ENCODE data around the gene XPNPEP3.

Gene XPNPEP3

DNA sequence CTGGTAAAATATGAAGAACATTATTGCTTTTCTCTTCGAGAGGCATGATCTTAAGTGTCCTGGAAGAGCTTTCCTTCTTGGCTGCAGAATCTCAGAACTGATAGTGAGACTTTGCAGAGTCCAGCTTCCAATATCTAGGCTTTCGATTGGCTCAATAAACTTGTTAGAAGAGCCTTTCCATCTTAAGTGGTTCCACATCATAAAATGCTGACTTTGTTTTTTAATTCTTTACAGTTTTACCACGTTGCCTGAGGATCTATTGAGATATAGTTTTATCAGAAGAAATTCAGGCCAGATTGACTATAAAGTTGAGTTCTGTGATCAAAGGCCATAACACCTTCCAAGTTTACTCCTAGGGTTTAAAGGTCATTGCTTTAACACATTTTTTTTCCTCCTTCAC, 20.5 kb downstream of the XPNPEP3 start:
- TF ChIP-seq POLR2AphosphoS5 (IDR thresholded peaks at IDR 0.05; ENCODE audit: low read depth, low read length) (no peak), FOXP2 (optimal IDR thresholded peaks at IDR 0.05; ENCODE audit: borderline replicate concordance, extremely low read depth, extremely low read length, insufficient read depth) (no peak), SIN3A (IDR thresholded peaks at IDR 0.05; ENCODE audit: borderline replicate concordance, insufficient read depth, low read length) (no peak), TAF1 (IDR thresholded peaks at IDR 0.05; ENCODE audit: borderline replicate concordance, insufficient read depth, low read length) (no peak)
- TF ChIP-seq, protein P1, sequence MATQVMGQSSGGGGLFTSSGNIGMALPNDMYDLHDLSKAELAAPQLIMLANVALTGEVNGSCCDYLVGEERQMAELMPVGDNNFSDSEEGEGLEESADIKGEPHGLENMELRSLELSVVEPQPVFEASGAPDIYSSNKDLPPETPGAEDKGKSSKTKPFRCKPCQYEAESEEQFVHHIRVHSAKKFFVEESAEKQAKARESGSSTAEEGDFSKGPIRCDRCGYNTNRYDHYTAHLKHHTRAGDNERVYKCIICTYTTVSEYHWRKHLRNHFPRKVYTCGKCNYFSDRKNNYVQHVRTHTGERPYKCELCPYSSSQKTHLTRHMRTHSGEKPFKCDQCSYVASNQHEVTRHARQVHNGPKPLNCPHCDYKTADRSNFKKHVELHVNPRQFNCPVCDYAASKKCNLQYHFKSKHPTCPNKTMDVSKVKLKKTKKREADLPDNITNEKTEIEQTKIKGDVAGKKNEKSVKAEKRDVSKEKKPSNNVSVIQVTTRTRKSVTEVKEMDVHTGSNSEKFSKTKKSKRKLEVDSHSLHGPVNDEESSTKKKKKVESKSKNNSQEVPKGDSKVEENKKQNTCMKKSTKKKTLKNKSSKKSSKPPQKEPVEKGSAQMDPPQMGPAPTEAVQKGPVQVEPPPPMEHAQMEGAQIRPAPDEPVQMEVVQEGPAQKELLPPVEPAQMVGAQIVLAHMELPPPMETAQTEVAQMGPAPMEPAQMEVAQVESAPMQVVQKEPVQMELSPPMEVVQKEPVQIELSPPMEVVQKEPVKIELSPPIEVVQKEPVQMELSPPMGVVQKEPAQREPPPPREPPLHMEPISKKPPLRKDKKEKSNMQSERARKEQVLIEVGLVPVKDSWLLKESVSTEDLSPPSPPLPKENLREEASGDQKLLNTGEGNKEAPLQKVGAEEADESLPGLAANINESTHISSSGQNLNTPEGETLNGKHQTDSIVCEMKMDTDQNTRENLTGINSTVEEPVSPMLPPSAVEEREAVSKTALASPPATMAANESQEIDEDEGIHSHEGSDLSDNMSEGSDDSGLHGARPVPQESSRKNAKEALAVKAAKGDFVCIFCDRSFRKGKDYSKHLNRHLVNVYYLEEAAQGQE (IDR thresholded peaks at IDR 0.05; ENCODE audit: insufficient read depth in 1 of 2, low read depth in 2 of 2, low read length in 2 of 2) = no peak

DNA sequence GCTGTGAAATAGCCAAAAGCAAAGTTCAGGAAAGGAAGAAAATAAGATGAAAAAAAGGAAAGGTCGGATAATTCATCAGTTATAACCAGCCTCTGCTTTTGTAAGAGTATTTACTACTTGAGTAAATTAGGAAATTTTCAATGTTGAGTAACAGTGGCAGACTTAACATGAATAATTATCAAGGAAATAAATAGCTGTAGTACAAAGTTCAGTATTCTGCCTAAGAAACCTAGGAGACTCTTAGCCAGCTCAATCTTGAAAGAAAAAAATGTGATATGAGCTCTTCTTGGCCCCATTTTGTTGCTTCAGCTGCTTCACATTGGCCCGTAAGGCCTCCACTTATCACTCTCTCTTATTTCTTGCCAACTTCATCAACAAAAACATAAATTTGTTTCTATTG, 22.0 kb downstream of the XPNPEP3 start:
- TF ChIP-seq, protein P1 (IDR thresholded peaks at IDR 0.05; ENCODE audit: insufficient read depth in 1 of 2, low read depth in 2 of 2, low read length in 2 of 2) = no peak
- no peak for TF ChIP-seq POLR2AphosphoS5 (IDR thresholded peaks at IDR 0.05; ENCODE audit: low read depth, low read length)
- TF ChIP-seq SIN3A (IDR thresholded peaks at IDR 0.05; ENCODE audit: borderline replicate concordance, insufficient read depth, low read length) = no peak
- no peak for TF ChIP-seq TAF1 (IDR thresholded peaks at IDR 0.05; ENCODE audit: borderline replicate concordance, insufficient read depth, low read length)
- no peak for TF ChIP-seq FOXP2 (optimal IDR thresholded peaks at IDR 0.05; ENCODE audit: borderline replicate concordance, extremely low read depth, extremely low read length, insufficient read depth)

DNA sequence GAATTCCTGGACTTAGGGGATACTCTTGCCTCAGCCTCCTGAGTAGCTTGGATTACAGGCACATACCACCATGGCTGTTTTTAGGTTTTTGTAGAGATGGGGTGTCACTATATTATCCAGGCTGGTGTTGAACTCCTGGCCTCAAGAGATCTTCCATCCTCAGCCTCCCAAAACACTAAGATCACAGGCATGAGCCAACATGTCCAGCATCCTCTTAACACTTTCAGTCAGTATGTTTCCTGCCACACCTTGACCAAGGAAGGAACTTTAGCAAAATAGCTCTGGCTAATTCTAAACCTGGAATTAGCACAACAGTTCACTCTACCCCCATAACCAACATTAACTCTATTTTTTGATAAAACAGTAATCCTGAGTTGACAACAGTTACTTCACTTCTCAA, 32.2 kb downstream of the XPNPEP3 start:
- TF ChIP-seq SIN3A (IDR thresholded peaks at IDR 0.05; ENCODE audit: borderline replicate concordance, insufficient read depth, low read length) (no peak), TAF1 (IDR thresholded peaks at IDR 0.05; ENCODE audit: borderline replicate concordance, insufficient read depth, low read length) (no peak), FOXP2 (optimal IDR thresholded peaks at IDR 0.05; ENCODE audit: borderline replicate concordance, extremely low read depth, extremely low read length, insufficient read depth) (no peak), POLR2AphosphoS5 (IDR thresholded peaks at IDR 0.05; ENCODE audit: low read depth, low read length) (no peak)
- TF ChIP-seq, protein P1 (IDR thresholded peaks at IDR 0.05; ENCODE audit: insufficient read depth in 1 of 2, low read depth in 2 of 2, low read length in 2 of 2) = no peak

DNA sequence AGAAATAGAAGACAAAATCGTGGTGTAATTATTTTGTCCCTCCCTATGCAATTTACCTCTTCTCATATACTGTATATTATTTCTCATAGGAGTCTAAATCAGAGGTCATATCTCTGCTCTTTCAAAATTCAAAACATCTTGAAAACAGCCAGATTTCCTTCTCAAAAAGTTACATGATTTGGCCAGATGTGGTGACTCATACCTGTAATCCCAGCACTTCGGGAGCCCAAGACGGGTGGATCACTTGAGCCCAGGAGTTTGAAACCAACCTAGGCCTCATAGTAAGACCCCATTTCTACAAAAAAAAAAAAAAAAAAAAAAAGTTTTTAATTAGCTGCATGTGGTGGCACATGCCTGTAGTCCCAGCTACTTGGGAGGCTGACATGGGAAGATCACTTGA, 33.9 kb downstream of the XPNPEP3 start:
- TF ChIP-seq TAF1 (IDR thresholded peaks at IDR 0.05; ENCODE audit: borderline replicate concordance, insufficient read depth, low read length) (no peak), POLR2AphosphoS5 (IDR thresholded peaks at IDR 0.05; ENCODE audit: low read depth, low read length) (no peak), SIN3A (IDR thresholded peaks at IDR 0.05; ENCODE audit: borderline replicate concordance, insufficient read depth, low read length) (no peak), FOXP2 (optimal IDR thresholded peaks at IDR 0.05; ENCODE audit: borderline replicate concordance, extremely low read depth, extremely low read length, insufficient read depth) (no peak)
- TF ChIP-seq, protein P1 (IDR thresholded peaks at IDR 0.05; ENCODE audit: insufficient read depth in 1 of 2, low read depth in 2 of 2, low read length in 2 of 2) = no peak

DNA sequence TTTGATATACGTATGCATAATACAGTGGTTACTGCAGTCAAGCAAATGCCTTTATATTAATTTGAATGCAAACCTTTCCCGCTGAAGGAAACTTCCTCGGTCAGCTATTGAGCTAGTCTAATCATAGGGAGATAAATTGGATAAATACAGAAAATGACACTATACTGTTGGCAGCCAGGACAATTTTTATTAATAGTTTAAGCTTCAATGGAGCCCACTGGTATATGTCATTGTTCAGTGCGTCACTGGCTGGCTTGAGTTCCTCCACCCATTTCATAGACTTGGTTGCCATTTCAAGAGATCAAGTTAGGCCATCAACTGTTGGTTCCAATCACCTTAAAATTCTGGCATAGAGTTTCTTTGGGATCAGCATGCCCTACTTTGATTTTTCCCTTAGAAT, 37.5 kb downstream of the XPNPEP3 start:
- no peak for TF ChIP-seq POLR2AphosphoS5 (IDR thresholded peaks at IDR 0.05; ENCODE audit: low read depth, low read length)
- TF ChIP-seq FOXP2 (optimal IDR thresholded peaks at IDR 0.05; ENCODE audit: borderline replicate concordance, extremely low read depth, extremely low read length, insufficient read depth) = no peak
